ENCODE measurements around the gene PNLDC1.
"Not testable (repeated sequence)": the region's sequence is repeated elsewhere in the genome, so short reads cannot be mapped to it uniquely, and the experiment has no call there.

The PNLDC1 gene

DNA sequence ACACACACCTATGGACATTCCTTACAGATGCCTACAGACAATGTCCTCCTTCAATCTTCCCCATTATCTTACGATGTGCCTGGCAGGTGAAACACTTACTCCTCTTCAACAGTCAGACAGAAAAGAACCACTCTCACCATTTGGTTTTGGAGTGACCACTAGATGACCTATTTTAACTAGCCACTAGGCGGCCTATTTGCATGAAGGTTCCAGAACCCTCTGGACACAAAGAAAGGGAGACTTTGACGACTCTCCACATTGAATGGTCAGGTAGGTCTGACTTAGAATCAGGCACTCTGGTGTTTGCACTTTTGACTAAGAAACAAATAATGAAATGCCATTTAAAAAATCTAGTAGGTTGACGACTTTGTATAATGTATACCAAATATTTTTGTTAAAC is 42.0 kb downstream of the PNLDC1 start:
- TF ChIP-seq CTCF (IDR thresholded peaks at IDR 0.05; ENCODE audit: low read depth, low read length) = 0 out of 2 replicates have a peak, but pooled peaks have one; percentile 14
- H3K4me3 ChIP-seq (ENCODE audit: low read depth, low read length) = no peak overlapping the region

GRCh38 chr6:159844737-159845645 is 44.9 kb downstream of the PNLDC1 start:
- H3K4me3 ChIP-seq (ENCODE audit: low read depth, low read length) = no peak overlapping the region
- no peak for TF ChIP-seq CTCF (IDR thresholded peaks at IDR 0.05; ENCODE audit: low read depth, low read length)

DNA sequence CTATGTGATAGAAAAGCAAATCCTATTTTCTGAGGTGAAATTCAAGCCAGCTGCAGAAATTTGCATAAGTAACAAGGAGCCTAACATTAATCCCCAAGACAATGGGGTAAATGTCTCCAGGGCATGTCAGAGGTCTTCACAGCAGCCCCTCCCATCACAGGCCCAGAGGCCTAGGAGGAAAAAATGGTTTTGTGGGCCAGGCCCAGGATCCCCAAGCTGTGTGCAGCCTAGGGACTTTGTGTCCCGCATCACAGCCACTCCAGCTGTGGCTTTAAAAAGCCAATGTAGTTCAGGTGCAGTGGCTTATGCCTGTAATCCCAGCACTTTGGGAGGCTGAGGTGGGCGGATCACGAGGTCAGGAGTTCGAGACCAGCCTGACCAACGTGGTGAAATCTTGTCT is 48.5 kb downstream of the PNLDC1 start:
- not testable (repeated sequence) for H3K4me3 ChIP-seq (ENCODE audit: low read depth, low read length)

DNA sequence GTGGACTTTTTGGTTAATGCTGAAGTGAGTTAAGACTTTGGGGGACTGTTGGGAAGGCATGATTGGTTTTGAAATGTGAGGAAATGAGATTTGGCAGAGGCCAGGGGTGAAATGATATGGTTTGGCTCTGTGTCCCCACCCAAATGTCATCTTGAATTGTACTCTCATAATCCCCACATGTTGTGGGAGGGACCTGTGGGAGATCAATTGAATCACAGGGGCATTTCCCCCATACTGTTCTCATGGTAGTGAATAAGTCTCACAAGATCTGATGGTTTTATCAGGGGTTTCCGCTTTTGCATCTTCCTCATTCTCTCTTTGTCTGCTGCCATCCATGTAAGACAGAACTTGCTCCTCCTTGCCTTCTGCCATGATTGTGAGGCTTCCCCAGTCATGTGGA is 49.8 kb downstream of the PNLDC1 start:
- H3K4me3 ChIP-seq (ENCODE audit: low read depth, low read length) = not testable (repeated sequence)

GRCh38 chr6:159852877-159853276 is 52.8 kb downstream of the PNLDC1 start:
- no peak for TF ChIP-seq CTCF (IDR thresholded peaks at IDR 0.05; ENCODE audit: low read depth, low read length)
- H3K4me3 ChIP-seq (ENCODE audit: low read depth, low read length) = no peak overlapping the region

- no peak for TF ChIP-seq CTCF (IDR thresholded peaks at IDR 0.05; ENCODE audit: low read depth, low read length)
These were observed 53.7 kb downstream of the PNLDC1 start for GRCh38 chr6:159853754-159854153.

DNA sequence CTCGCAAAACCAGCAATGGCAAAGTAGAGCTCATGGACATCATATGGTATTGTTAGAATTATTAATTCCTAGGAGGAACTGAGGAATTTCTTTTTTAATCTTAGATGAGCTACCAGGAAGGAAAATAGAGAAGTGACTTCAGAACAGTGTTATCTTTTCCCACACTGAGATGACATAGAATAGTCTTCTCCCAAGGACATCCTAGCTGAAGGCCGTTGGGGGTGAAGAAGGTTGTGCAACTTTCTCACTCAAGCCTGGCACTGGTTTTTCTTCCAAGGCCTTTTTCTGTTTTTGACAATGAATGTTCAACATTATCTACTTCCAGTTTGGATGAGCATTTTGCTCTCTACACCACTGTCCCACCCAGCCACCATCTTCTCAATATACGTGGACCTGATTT is 54.9 kb downstream of the PNLDC1 start:
- TF ChIP-seq CTCF (IDR thresholded peaks at IDR 0.05; ENCODE audit: low read depth, low read length) = no peak

More at GRCh38 chr6:159853754-159854153, 53.7 kb downstream of the PNLDC1 start:
- no peak overlapping the region for H3K4me3 ChIP-seq (ENCODE audit: low read depth, low read length)

GRCh38 chr6:159858259-159858658 is 58.2 kb downstream of the PNLDC1 start:
- H3K4me3 ChIP-seq (ENCODE audit: low read depth, low read length) = no peak overlapping the region
- no peak for TF ChIP-seq CTCF (IDR thresholded peaks at IDR 0.05; ENCODE audit: low read depth, low read length)

More for the DNA sequence above, 54.9 kb downstream of the PNLDC1 start:
- no peak overlapping the region for H3K4me3 ChIP-seq (ENCODE audit: low read depth, low read length)

Measured in WI38 (cell line).